Kidney (tissue), 14 donors: Measurements from ENCODE around the gene CHMP4B. TPM values are rescaled to one million over a fixed set of nuclear protein-coding genes. Genes with fewer than 3 reads are reported as not detected.
A peak's percentile ranks its signal among the peaks of the same experiment; 100 is the strongest.

Experiments
- DNase-seq, 5 donors: peaks; one replicate each; pipeline ENCODE4 v3.0.0-alpha.2; 2013 to 2020
- FAIRE-seq: peaks from 2 replicates; lab custom pipeline; 2012; peaks lifted over from hg19 to GRCh38; lab: Jason Lieb, UNC
- H3K27ac ChIP-seq, 2 donors: one replicate each; pipeline ENCODE4 v1.7.0; 2013; ENCODE audit warnings: low read depth in 2 of 2, low read length in 2 of 2, inconsistent platforms in 1 of 2
- H3K27me3 ChIP-seq: one replicate; pipeline ENCODE4 v1.7.1; 2013; ENCODE audit warnings: low read length, inconsistent platforms; ENCODE audit not compliant: control insufficient read depth, insufficient read depth
- H3K36me3 ChIP-seq, 3 donors: one replicate each; pipeline versions ENCODE4 v1.7.0 to v1.7.1; 2013; ENCODE audit warnings: low read length in 3 of 3, control low read depth in 1 of 3, inconsistent platforms in 1 of 3; ENCODE audit not compliant: insufficient read depth in 3 of 3, control insufficient read depth in 2 of 3
- H3K4me1 ChIP-seq, 3 donors: one replicate each; pipeline versions ENCODE4 v1.7.0 to v1.7.1; 2013; ENCODE audit warnings: low read length in 3 of 3, inconsistent platforms in 1 of 3, low read depth in 1 of 3; ENCODE audit not compliant: control insufficient read depth in 2 of 3, insufficient read depth in 2 of 3
- H3K4me3 ChIP-seq, 3 donors: one replicate each; pipeline versions ENCODE4 v1.7.0 to v1.8.1; 2013; ENCODE audit warnings: low read length in 3 of 3, control low read depth in 1 of 3, inconsistent platforms in 1 of 3
- H3K9ac ChIP-seq, 3 donors: one replicate each; pipeline versions ENCODE4 v1.7.0 to v1.7.1; 2013; ENCODE audit warnings: low read length in 3 of 3, control low read depth in 1 of 3, inconsistent platforms in 1 of 3
- H3K9me3 ChIP-seq, 3 donors: one replicate each; pipeline versions ENCODE4 v1.7.0 to v1.7.1; 2013; ENCODE audit warnings: low read length in 3 of 3, control low read depth in 1 of 3, inconsistent platforms in 1 of 3; ENCODE audit not compliant: control insufficient read depth in 2 of 3, insufficient read depth in 1 of 3
- CTCF ChIP-seq: IDR thresholded peaks from 3 replicates; pipeline ENCODE4 v1.5.1; 2012; ENCODE audit warnings: mild to moderate bottlenecking, moderate library complexity, borderline replicate concordance; ENCODE audit not compliant: insufficient read depth; ENCODE audit errors: extremely low read depth
- intact Hi-C: fragments of 100-400 bp; cut with DNase I; formaldehyde crosslinking; loops from one replicate; pipeline ENCODE4 v1.11.1; 2022
- polyA plus RNA-seq: library from polyadenylated mRNA; stranded (reverse); fragments of 350-450 nt; fragmentation: Illumina TruSeq; extraction: RNeasy Lipid Tissue Mini Kit (QIAGEN cat#74804); gene quantifications from one replicate; pipeline ENCODE4 v1.2.3, GENCODE V29; 2014; ENCODE audit warnings: low read depth, low replicate concordance; ENCODE audit not compliant: insufficient read depth
- total RNA-seq: library from RNA; stranded (reverse); fragmentation: NEBNext Ultra II Directional; extraction: Animal tissue kit (Norgen Biotek cat#: 25700); gene quantifications from one replicate; pipeline ENCODE4 v1.2.1, GENCODE V29; 2021
- donor health status: control.
- donor health status: control.
- donor health status: control.
- donor health status: control.
- donor health status: control.
- donor health status: DM: yes; HTN: yes; CAD: no.
- donor health status: Normal renal cell carcinoma (clear cell type).

Gene CHMP4B
- total and polyA plus RNA-seq, 2 donors from 2014 or later = 104 to 137 TPM

GRCh38 chr20:33824852-33825251 lies 13.7 kb downstream of the CHMP4B start:
- no peak overlapping the region for H3K9ac ChIP-seq
- intact Hi-C loops = no loop called here
- no peak for TF ChIP-seq CTCF
- no peaks in the 10 kb centered on the region for H3K9me3 ChIP-seq
- peaks cover 0 to 33% (median 16%) of the 10 kb centered on the region in 3 donors for H3K4me1 ChIP-seq
- no peak overlapping the region for H3K27ac ChIP-seq
- no peaks in the 10 kb centered on the region for H3K27me3 ChIP-seq
- no peak overlapping the region for H3K4me3 ChIP-seq
- H3K36me3 ChIP-seq = no peaks in the 10 kb centered on the region
- FAIRE-seq = no peak
- no peak for DNase-seq

GRCh38 chr20:33825340-33826269 lies 14.5 kb downstream of the CHMP4B start:
- no peak overlapping the region for H3K9ac ChIP-seq
- no peaks in the 10 kb centered on the region for H3K27me3 ChIP-seq
- DNase-seq (no peak), FAIRE-seq (no peak)
- TF ChIP-seq CTCF = no peak
- H3K9me3 ChIP-seq = no peaks in the 10 kb centered on the region
- intact Hi-C loops = no loop called here
- peak overlapping the region in 1 of 2 donors; percentile 5 for H3K27ac ChIP-seq
- H3K36me3 ChIP-seq = no peaks in the 10 kb centered on the region
- peaks cover 0 to 36% (median 24%) of the 10 kb centered on the region in 3 donors for H3K4me1 ChIP-seq
- H3K4me3 ChIP-seq = no peak overlapping the region

- no peak overlapping the region for H3K4me3 ChIP-seq
- no peaks in the 10 kb centered on the region for H3K9me3 ChIP-seq
- no peaks in the 10 kb centered on the region for H3K36me3 ChIP-seq
- TF ChIP-seq CTCF = no peak
- FAIRE-seq (no peak), DNase-seq (no peak)
- H3K27me3 ChIP-seq = no peaks in the 10 kb centered on the region
- H3K4me1 ChIP-seq = peaks cover 0 to 36% (median 24%) of the 10 kb centered on the region in 3 donors
- no peak overlapping the region for H3K9ac ChIP-seq
- H3K27ac ChIP-seq = peak overlapping the region in 1 of 2 donors; percentile 5
- intact Hi-C loops = no loop called here
Measured at GRCh38 chr20:33826270-33826897, 15.2 kb downstream of the CHMP4B start.
